Mesenchymal stem cell (in vitro differentiated cells and primary cell): ENCODE results near the gene ERP44. TPM values are rescaled to one million over a fixed set of nuclear protein-coding genes. Genes with fewer than 3 reads are reported as not detected.
"Not testable (repeated sequence)": the region's sequence is repeated elsewhere in the genome, so short reads cannot be mapped to it uniquely, and the experiment has no call there.

ENCODE experiments used
- DNase-seq: peaks from one replicate; pipeline ENCODE4 v3.0.0-alpha.2; 2013
- H2AFZ ChIP-seq: one replicate; pipeline ENCODE4 v1.6.1; 2013; ENCODE audit warnings: low read depth, mild to moderate bottlenecking, control low read depth, inconsistent platforms, low read length, moderate library complexity
- H2AK5ac ChIP-seq: 2 replicates; pipeline ENCODE4 v1.6.1; 2013; ENCODE audit warnings: low read length, moderate library complexity, mild to moderate bottlenecking, inconsistent platforms; ENCODE audit not compliant: severe bottlenecking
- H2BK120ac ChIP-seq: one replicate; pipeline ENCODE4 v1.6.1; 2013; ENCODE audit warnings: low read depth, mild to moderate bottlenecking, inconsistent platforms, low read length, moderate library complexity
- H2BK12ac ChIP-seq, 2 experiments: one replicate each; pipeline ENCODE4 v1.6.1; 2013; ENCODE audit warnings: inconsistent platforms in 2 of 2, low read length in 2 of 2, mild to moderate bottlenecking in 2 of 2, moderate library complexity in 2 of 2, control low read depth in 1 of 2
- H2BK15ac ChIP-seq: one replicate; pipeline ENCODE4 v1.6.1; 2013; ENCODE audit warnings: mild to moderate bottlenecking, low read depth, inconsistent platforms; ENCODE audit not compliant: poor library complexity, severe bottlenecking
- H2BK5ac ChIP-seq: 2 replicates; pipeline ENCODE4 v1.6.1; 2013; ENCODE audit warnings: low read depth, mild to moderate bottlenecking, low read length, control low read depth, inconsistent platforms; ENCODE audit not compliant: poor library complexity, severe bottlenecking
- H3K14ac ChIP-seq, 2 experiments: one replicate each; pipeline ENCODE4 v1.6.1; 2013; ENCODE audit warnings: inconsistent platforms in 2 of 2, low read length in 2 of 2, control low read depth in 1 of 2, mild to moderate bottlenecking in 1 of 2, moderate library complexity in 1 of 2
- H3K18ac ChIP-seq, 2 experiments: one replicate each; pipeline ENCODE4 v1.6.1; 2013; ENCODE audit warnings: inconsistent platforms in 2 of 2, low read length in 2 of 2, control low read depth in 1 of 2, low read depth in 1 of 2, mild to moderate bottlenecking in 1 of 2
- H3K23ac ChIP-seq, 2 experiments: one replicate each; pipeline ENCODE4 v1.6.1; 2013; ENCODE audit warnings: inconsistent platforms in 2 of 2, low read length in 2 of 2, mild to moderate bottlenecking in 2 of 2, moderate library complexity in 2 of 2, control low read depth in 1 of 2
- H3K27ac ChIP-seq: 2 replicates; pipeline ENCODE4 v1.5.1; 2013; ENCODE audit warnings: mild to moderate bottlenecking, moderate library complexity, low read length, control low read depth, inconsistent platforms; ENCODE audit not compliant: poor library complexity, severe bottlenecking
- H3K27me3 ChIP-seq, 2 experiments: 2 replicates each; pipeline versions ENCODE4 v1.6.1 to v1.7.0; 2013; ENCODE audit warnings: low read length in 2 of 2, mild to moderate bottlenecking in 2 of 2, moderate library complexity in 2 of 2, control low read depth in 1 of 2, inconsistent platforms in 1 of 2; ENCODE audit not compliant: control insufficient read depth in 1 of 2, insufficient read depth in 1 of 2
- H3K36me3 ChIP-seq, 2 experiments: 2 replicates each; pipeline versions ENCODE4 v1.6.1 to v1.7.0; 2013; ENCODE audit warnings: low read length in 2 of 2, control low read depth in 1 of 2, inconsistent platforms in 1 of 2, low read depth in 1 of 2, mild to moderate bottlenecking in 1 of 2; ENCODE audit not compliant: insufficient read depth in 2 of 2, control insufficient read depth in 1 of 2
- H3K4ac ChIP-seq, 2 experiments: one replicate each; pipeline ENCODE4 v1.6.1; 2013; ENCODE audit warnings: inconsistent platforms in 2 of 2, low read length in 2 of 2, mild to moderate bottlenecking in 2 of 2, moderate library complexity in 2 of 2, control low read depth in 1 of 2, low read depth in 1 of 2
- H3K4me1 ChIP-seq: 2 replicates; pipeline ENCODE4 v1.6.1; 2013; ENCODE audit warnings: low read depth, low read length, control low read depth; ENCODE audit not compliant: control insufficient read depth, insufficient read depth
- H3K4me2 ChIP-seq: 2 replicates; pipeline ENCODE4 v1.6.1; 2013; ENCODE audit warnings: low read length, mild to moderate bottlenecking, inconsistent platforms; ENCODE audit not compliant: poor library complexity, severe bottlenecking
- H3K4me3 ChIP-seq, 2 experiments: 2 replicates each; pipeline versions ENCODE4 v1.5.1 to v1.7.0; 2013; ENCODE audit warnings: low read length in 2 of 2, mild to moderate bottlenecking in 2 of 2, control low read depth in 1 of 2, low read depth in 1 of 2; ENCODE audit not compliant: insufficient read depth in 1 of 2
- H3K79me1 ChIP-seq: replicated peaks from 2 replicates; pipeline ENCODE4 v1.6.1; 2013; ENCODE audit warnings: mild to moderate bottlenecking, control low read depth, low read length, inconsistent platforms; ENCODE audit not compliant: poor library complexity, severe bottlenecking
- H3K9ac ChIP-seq: 2 replicates; pipeline ENCODE4 v1.7.0; 2013; ENCODE audit warnings: mild to moderate bottlenecking, low read length, moderate library complexity
- H3K9me3 ChIP-seq: 2 replicates; pipeline ENCODE4 v1.7.0; 2013; ENCODE audit warnings: mild to moderate bottlenecking, low read length; ENCODE audit not compliant: control insufficient read depth
- H4K8ac ChIP-seq: one replicate; pipeline ENCODE4 v1.6.1; 2013; ENCODE audit warnings: inconsistent platforms, mild to moderate bottlenecking, low read length, moderate library complexity
- H4K91ac ChIP-seq: one replicate; pipeline ENCODE4 v1.6.1; 2013; ENCODE audit warnings: mild to moderate bottlenecking, low read length, inconsistent platforms
- WGBS: methylation state at CpG from one replicate; pipeline ENCODE4 v1.1.7; 2013; ENCODE audit warnings: mixed read lengths; 5-methylcytosine and 5-hydroxymethylcytosine counted together
- polyA plus RNA-seq, 2 experiments: library from polyadenylated mRNA; stranded (reverse); fragments of 200-250 nt; gene quantifications; one replicate each; pipeline ENCODE4 v1.2.3, GENCODE V29; 2013

Gene ERP44
- polyA plus RNA-seq (2013, experiment 1 of 2): 35.5 TPM
- polyA plus RNA-seq (2013, experiment 2 of 2): 36.5 TPM

DNA sequence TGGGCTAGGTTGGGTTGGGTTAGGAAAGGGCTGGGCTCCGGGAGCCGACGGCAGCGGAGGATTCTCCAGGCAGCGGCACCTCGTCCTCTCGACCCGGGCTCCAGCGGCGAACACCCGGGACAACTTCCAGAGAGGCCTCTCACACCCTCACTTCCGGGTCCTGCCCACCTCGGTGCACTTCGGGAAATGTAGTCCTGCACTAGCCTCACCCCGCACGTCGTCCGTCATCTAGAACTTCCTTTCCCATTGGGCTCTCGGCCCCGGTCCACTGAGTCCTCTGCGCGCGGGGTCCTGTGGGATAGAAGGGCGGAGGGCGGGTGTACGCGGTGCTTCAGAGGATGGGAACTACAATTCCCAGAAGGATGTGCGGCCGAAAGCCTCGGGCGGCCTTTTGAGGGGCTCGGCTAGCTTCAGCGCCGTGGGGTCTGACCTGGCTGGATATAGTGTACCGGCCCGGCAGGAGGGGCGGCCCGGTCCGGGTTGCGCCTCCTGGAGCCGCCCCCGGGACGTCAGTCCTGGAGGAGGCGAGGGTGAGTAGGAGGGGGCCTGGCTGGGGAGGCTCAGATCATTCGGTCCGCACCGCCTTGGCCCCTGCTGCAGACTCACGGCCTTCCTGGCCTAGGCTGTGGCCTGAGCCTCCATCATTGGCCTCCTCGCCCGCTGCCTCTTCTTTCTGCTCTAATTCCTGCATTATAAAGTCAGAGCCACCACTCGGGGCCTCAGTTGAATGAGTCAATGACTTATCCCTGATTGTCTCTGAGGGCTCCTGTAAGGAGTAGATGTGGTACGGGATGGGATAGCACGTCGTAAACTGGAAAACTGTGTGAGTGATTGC lies at the start of gene ERP44, which contains the start of gene INVS:
Gene ERP44, minus strand, starts transcription at position 114 of the 835 bp plus-strand sequence. CDS start 160 bp downstream, outside the sequence.
Gene INVS, plus strand, starts transcription at position 357 of the 835 bp plus-strand sequence. CDS start 5,279 bp downstream, outside the sequence.
- peak within 1 kb of the TSS; percentile 62 for H2AFZ ChIP-seq
- peak within 1 kb of the TSS in 1 of 2 experiments; percentile 41 for H3K14ac ChIP-seq
- no peak within 1 kb of the TSS for H2AK5ac ChIP-seq
- peak within 1 kb of the TSS; percentile 97 for H3K9ac ChIP-seq
- H3K23ac ChIP-seq: peak within 1 kb of the TSS in 1 of 2 experiments; percentile 70
- peak within 1 kb of the TSS; percentile 74 for H4K91ac ChIP-seq
- H3K4me1 ChIP-seq: peaks cover 2% of the 10 kb centered on the region
- peak within 1 kb of the TSS in 1 of 2 experiments; percentile 5 for H2BK12ac ChIP-seq
- H3K27ac ChIP-seq: peak within 1 kb of the TSS; percentile 77
- H3K27me3 ChIP-seq: no peaks in the 10 kb centered on the region
- 1% methylated on average over 44 of the region's 54 CpGs for WGBS
- H3K4me3 ChIP-seq: peak within 1 kb of the TSS; percentile 91 to 98
- peak within 1 kb of the TSS; percentile 88 for H3K4me2 ChIP-seq
- H2BK120ac ChIP-seq: peak within 1 kb of the TSS; percentile 38
- H3K36me3 ChIP-seq: peaks cover 0 to 13% of the 10 kb centered on the region in 2 experiments
- no peaks in the 10 kb centered on the region for H3K9me3 ChIP-seq
- no peak within 1 kb of the TSS for H2BK15ac ChIP-seq
- peak; percentile 100 for DNase-seq
- H3K18ac ChIP-seq: peak within 1 kb of the TSS; percentile 76 to 88
- H3K4ac ChIP-seq: peak within 1 kb of the TSS; percentile 35 to 54
- peaks cover 10% of the 10 kb centered on the region for H3K79me1 ChIP-seq
- peak within 1 kb of the TSS; percentile 96 for H4K8ac ChIP-seq
- H2BK5ac ChIP-seq: peak within 1 kb of the TSS; percentile 74

DNA sequence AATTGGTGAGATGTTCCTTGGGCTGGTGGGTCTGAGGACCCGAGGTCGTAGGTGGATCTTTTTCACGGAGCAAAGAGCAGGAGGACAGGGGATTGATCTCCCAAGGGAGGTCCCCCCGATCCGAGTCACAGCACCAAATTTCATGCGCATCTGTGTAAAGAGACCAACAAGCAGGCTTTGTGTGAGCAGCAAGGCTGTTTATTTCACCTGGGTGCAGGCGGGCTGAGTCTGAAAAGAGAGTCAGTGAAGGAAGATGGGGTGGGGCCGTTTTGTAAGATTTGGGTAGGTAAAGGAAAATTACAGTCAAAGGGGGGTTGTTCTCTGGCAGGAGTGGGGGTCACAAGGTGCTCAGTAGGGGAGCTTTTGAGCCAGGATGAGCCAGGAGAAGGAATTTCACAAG lies 47.2 kb upstream of the ERP44 start:
- not testable (repeated sequence) for H3K4me2 ChIP-seq, H2BK5ac ChIP-seq, DNase-seq, H3K4me3 ChIP-seq, H3K18ac ChIP-seq, H4K8ac ChIP-seq, H2BK120ac ChIP-seq, H3K9ac ChIP-seq, H3K79me1 ChIP-seq, H3K27me3 ChIP-seq, H3K4ac ChIP-seq, H3K14ac ChIP-seq, H3K36me3 ChIP-seq, H3K9me3 ChIP-seq, H3K23ac ChIP-seq, H3K4me1 ChIP-seq, H2BK15ac ChIP-seq, H4K91ac ChIP-seq, H2BK12ac ChIP-seq, H3K27ac ChIP-seq, H2AK5ac ChIP-seq, H2AFZ ChIP-seq
- WGBS: 63% methylated on average over 8 of the region's 8 CpGs

GRCh38 chr9:100145167-100145934 lies 46.6 kb upstream of the ERP44 start:
- H2AFZ ChIP-seq, H2BK120ac ChIP-seq, DNase-seq, H3K4me2 ChIP-seq, H3K79me1 ChIP-seq, H2BK15ac ChIP-seq, H4K8ac ChIP-seq, H2BK5ac ChIP-seq, H3K14ac ChIP-seq, H3K18ac ChIP-seq, H3K27ac ChIP-seq, H2BK12ac ChIP-seq, H3K36me3 ChIP-seq, H3K23ac ChIP-seq, H3K9me3 ChIP-seq, H4K91ac ChIP-seq, H3K9ac ChIP-seq, H3K4ac ChIP-seq, H2AK5ac ChIP-seq, H3K4me3 ChIP-seq, H3K4me1 ChIP-seq, H3K27me3 ChIP-seq: not testable (repeated sequence)
- 70% methylated on average over 15 of the region's 15 CpGs for WGBS

DNA sequence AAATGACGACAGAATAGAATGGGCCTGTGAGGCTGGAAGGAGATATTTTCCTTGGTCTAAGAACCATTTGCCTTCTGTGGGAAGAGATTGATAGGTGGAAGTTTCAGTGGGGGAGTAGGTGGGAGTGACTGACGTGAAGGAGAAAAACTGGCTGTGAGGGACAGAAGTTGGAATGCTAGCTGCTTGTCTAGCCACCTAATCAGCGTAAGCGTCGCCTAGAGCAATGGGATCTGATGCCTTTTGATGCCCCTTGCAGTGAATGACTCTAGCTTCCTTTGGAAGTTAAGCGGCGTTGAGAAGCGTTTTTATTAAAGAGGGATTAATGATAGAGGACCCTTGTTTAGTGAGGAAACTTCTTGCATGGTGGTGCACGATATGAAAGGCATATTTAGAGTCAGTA lies 43.1 kb upstream of the ERP44 start:
- H3K23ac ChIP-seq, H3K27ac ChIP-seq, H4K91ac ChIP-seq, H2AK5ac ChIP-seq, H3K27me3 ChIP-seq, H3K36me3 ChIP-seq, H3K9me3 ChIP-seq, H3K4me3 ChIP-seq, H3K14ac ChIP-seq, H2AFZ ChIP-seq, H3K18ac ChIP-seq, H3K4me2 ChIP-seq, H2BK15ac ChIP-seq, H3K4me1 ChIP-seq, DNase-seq, H3K9ac ChIP-seq, H3K79me1 ChIP-seq, H2BK5ac ChIP-seq, H4K8ac ChIP-seq, H3K4ac ChIP-seq, H2BK120ac ChIP-seq, H2BK12ac ChIP-seq: not testable (repeated sequence)
- WGBS: 93% methylated on average over 9 of the region's 9 CpGs
